ENCODE measurements around the gene BICD2. TPM values are rescaled to one million over a fixed set of nuclear protein-coding genes. Genes with fewer than 3 reads are reported as not detected.

The BICD2 gene
- total RNA-seq, 4 donors from 2014 or later = 36.2 to 46.7 (median 41.6) TPM

GRCh38 chr9:92727716-92728700 lies 36.6 kb downstream of the BICD2 start:
- Histone ChIP-seq H3K4me1 (peaks cover 0 to 86% (median 36%) of the 10 kb centered on the region in 4 donors), H3K4me3 (no peak overlapping the region), H3K27ac (peak overlapping the region in 3 of 4 donors; percentile 1 to 40 (median 32)), H3K27me3 (no peaks in the 10 kb centered on the region), H3K9me3 (no peaks in the 10 kb centered on the region), H3K36me3 (peaks cover 0 to 36% (median 0%) of the 10 kb centered on the region in 3 donors)
- DNase-seq (ENCODE audit: low spot score in 2 of 2) = no peak
- 76 to 84% methylated on average over 11 to 14 of the region's 14 CpGs for WGBS, 2 donors
- TF ChIP-seq EP300 (IDR thresholded peaks at IDR 0.05) = no peak
- TF ChIP-seq CTCF (IDR thresholded peaks at IDR 0.05) = no peak
- TF ChIP-seq POLR2A (IDR thresholded peaks at IDR 0.05) = no peak

- peak overlapping the region in 2 of 4 donors; percentile 52 to 61 for H3K27ac ChIP-seq
- H3K4me1 ChIP-seq = peaks cover 0 to 92% (median 36%) of the 10 kb centered on the region in 4 donors
- no peak overlapping the region for H3K4me3 ChIP-seq
- H3K27me3 ChIP-seq = no peaks in the 10 kb centered on the region
- peaks cover 0 to 44% (median 2%) of the 10 kb centered on the region in 3 donors for H3K36me3 ChIP-seq
- TF ChIP-seq CTCF (IDR thresholded peaks at IDR 0.05) = no peak
- TF ChIP-seq POLR2A (IDR thresholded peaks at IDR 0.05) = no peak
- TF ChIP-seq EP300 (IDR thresholded peaks at IDR 0.05) = peak in 1 of 2 donors; percentile 11
- DNase-seq (ENCODE audit: low spot score in 2 of 2) = no peak
- H3K9me3 ChIP-seq = no peaks in the 10 kb centered on the region
- WGBS, 2 donors = 27 to 30% methylated on average over 9 to 13 of the region's 13 CpGs
These were observed 37.5 kb downstream of the BICD2 start for GRCh38 chr9:92726971-92727715.

- TF ChIP-seq EP300 (IDR thresholded peaks at IDR 0.05) = no peak
- no peak for TF ChIP-seq CTCF (IDR thresholded peaks at IDR 0.05)
- no peak for TF ChIP-seq POLR2A (IDR thresholded peaks at IDR 0.05)
- Histone ChIP-seq H3K27me3 (no peaks in the 10 kb centered on the region), H3K4me1 (peaks cover 0 to 85% (median 33%) of the 10 kb centered on the region in 4 donors), H3K36me3 (peaks cover 0 to 52% (median 7%) of the 10 kb centered on the region in 3 donors), H3K27ac (peak overlapping the region in 2 of 4 donors; percentile 52 to 61), H3K9me3 (no peaks in the 10 kb centered on the region), H3K4me3 (no peak overlapping the region)
- DNase-seq (ENCODE audit: low spot score in 2 of 2) = no peak
- 60 to 75% methylated on average over 4 of the region's 4 CpGs for WGBS, 2 donors
These were observed 38.3 kb downstream of the BICD2 start for GRCh38 chr9:92726348-92726747.

GRCh38 chr9:92725766-92726165 lies 38.9 kb downstream of the BICD2 start:
- TF ChIP-seq POLR2A (IDR thresholded peaks at IDR 0.05) (no peak), CTCF (IDR thresholded peaks at IDR 0.05) (no peak), EP300 (IDR thresholded peaks at IDR 0.05) (no peak)
- 100% methylated on average over 1 of the region's 1 CpG; no CpG with 5 or more reads in 1 of the 2 donors for WGBS, 2 donors
- H3K27ac ChIP-seq = peak overlapping the region in 2 of 4 donors; percentile 52 to 61
- H3K27me3 ChIP-seq = no peaks in the 10 kb centered on the region
- H3K9me3 ChIP-seq = no peaks in the 10 kb centered on the region
- no peak overlapping the region for H3K4me3 ChIP-seq
- H3K36me3 ChIP-seq = peaks cover 0 to 58% (median 7%) of the 10 kb centered on the region in 3 donors
- peaks cover 0 to 82% (median 34%) of the 10 kb centered on the region in 4 donors for H3K4me1 ChIP-seq
- no peak for DNase-seq (ENCODE audit: low spot score in 2 of 2)

All from tibial nerve (tissue), 4 donors.